Activated CD8-positive, alpha-beta memory T cell treated with anti-CD3 and anti-CD28 coated beads, Interleukin-2, amount 50 U/mL, for 4 hours (primary cell): ENCODE results near the gene CLDND1.

Source experiments
- DNase-seq: peaks from one replicate; pipeline ENCODE4 v3.0.0-alpha.2; 2020

Gene CLDND1

DNA sequence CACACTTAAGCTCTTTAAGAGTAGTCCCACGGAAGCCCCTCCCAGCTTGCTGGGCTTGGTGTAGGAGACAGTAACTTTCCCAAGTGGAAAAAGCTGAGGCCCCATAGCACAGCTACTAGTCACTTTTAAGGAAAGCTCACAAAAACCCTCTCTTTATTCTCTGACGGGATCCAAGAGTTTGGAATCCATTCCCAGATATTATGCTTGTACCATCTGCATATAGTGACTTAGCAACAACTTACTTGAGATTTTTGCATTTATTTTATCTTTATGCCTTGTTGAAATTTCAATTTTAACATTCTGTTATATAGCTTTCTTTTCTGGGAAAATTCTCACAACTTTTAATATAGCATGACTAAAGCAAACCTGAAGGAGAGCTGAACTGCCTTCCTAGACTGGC, 28.5 kb upstream of the CLDND1 start:
- no peak for DNase-seq

DNA sequence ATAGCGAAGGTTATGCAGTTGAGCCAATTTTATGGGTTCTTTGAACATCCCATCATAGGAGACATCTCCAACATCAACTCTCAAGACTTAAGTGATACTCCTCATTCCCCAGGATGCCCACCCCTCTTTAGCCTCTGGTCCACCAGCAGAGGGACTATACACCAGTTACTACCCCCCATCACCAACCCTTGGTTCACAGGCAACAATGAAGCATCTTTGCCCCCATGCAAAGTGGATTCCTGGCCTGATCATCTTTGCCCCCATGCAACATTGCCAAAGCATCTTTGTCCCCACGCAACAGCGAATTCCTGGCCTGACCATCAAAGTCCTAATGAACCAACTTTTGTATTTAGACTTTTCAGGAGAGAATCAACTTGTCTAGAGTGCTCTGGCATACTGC, 28.1 kb upstream of the CLDND1 start:
- no peak for DNase-seq

DNA sequence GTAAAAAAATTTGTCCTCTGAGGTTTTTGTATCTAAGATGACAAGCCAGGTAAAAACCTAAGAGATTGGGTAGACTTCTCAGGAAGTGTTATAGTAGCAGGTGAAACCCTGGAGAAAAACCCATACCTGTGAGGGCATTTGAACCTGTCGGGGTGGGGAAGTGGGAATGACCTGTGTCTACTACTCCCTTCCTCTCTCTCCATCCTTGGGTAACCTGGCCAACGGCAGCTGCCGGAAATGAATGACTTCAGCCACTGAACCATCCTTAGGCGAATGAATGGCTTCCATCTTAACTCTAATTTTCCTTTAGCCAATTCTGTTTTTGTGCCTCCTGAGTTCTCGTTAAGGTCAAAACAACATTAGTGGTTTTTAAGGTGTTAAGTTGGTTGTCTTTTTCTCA, 25.8 kb upstream of the CLDND1 start:
- DNase-seq = no peak

DNA sequence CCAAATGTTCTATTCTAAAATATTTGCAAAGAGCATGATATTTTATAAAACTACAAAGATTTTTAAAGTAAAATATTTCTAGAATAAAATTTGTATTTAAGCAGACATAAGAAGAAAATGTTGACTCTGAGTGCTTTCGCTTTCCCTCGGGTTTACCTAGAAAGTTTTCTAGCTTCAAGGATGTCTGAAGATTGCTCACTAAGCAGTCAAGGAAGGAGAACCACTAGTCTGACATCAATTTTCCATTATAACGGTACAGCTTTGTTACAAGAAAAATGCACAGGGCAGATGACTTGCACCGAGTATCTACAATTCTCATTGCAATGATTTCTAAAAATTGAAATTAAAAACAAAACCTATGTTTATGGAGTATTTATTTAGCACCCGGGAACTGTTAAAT, 23.2 kb upstream of the CLDND1 start:
- no peak for DNase-seq

DNA sequence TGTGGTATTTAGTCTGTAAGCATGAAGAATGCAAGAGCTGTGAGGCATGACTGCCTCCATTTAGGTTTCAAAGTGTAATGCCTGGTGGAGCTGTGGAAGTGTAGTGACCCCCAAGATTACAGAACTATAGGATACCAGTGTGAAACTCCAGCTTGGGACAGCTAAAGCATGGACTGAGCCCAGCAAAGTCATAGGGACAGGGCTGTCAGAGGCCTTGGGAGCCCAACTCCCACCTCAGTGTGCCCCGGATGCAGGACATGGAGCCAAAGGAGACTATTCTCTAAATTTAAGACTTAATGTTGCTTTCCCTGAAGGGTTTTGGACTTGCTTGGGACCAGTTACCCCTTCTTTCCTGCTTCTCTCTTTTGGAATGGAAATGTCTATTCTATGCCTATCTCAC, 19.9 kb upstream of the CLDND1 start:
- DNase-seq = no peak

DNA sequence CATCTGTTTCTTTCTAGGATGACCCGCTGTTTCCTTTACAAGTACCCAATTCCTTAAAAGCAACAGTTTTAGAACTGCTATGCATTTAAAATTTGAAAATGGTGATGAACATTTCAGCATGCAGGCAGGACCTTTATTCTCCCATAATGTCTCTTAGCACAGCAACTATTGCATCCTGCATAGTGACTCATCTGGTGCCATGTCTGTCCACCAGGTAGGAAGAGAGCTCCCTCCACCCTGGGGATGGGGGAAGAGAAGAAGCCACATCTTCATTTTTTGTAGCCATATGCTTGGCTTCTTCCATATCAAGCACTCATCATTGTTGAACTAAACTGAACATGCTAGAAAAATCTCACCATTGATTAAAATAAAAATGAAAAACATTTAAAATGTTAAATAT, 19.0 kb upstream of the CLDND1 start:
- DNase-seq = no peak

DNA sequence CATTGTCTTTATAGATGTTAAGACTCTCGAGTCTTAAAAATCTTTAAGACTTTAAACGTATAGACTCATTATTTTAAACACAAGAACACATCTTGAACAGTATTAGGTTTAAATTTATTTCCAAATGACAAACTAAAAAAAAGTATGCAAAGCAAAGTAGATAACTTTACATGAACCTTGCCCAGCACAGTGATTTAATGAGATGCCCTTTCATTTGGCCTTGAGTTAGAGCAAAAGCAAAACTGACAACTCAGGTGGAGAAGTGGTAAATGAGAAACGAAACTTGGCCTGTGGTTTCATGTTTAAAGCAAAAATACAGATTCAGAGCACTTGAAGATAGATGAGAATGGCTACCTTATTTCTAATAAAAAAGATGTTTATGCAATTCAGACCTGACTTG, 17.6 kb upstream of the CLDND1 start:
- no peak for DNase-seq

DNA sequence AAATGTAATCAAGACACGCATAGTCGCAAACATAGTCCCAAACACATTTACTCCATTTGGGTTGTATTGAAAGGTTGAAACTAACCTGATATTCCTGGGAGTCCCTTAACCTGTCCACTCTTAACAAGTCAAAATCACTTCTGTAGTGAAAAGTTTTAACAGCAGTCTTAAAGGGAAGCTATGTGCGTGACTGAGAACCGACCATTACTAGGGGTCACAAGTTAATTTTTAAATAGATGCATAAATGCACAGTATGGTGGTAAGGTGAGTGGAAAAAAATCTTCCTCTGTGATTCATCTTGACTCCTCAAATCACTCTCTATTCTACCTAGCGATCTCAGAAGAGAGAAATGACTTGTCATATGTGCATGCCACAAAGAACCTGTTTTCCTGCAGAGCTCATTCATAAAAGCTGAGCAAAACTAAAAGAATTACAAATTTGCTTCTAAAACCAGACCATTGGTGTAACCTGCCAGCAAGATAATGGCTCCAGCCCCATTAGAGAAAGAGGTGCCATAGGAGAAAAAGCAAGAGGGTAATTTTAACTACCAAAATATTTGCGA, 13.8 kb upstream of the CLDND1 start:
- no peak for DNase-seq

DNA sequence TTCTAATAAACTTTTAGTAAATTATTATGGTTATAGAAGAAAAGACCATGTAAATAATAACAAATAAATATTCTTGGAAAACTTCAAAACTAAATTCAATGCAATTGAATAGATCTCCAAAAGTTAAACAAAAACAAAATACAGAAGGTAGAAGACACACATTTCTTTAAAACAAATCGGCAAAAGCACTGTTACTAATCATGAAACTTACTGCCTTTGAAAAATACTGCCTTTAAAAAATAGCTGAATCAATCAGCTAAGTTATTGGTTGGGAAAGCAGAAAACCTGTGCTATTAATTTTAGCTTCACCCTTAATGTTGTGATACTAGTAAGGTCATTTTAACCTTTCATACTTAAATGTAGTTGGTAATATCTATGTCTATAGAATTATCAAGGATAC, 12.0 kb upstream of the CLDND1 start:
- no peak for DNase-seq

DNA sequence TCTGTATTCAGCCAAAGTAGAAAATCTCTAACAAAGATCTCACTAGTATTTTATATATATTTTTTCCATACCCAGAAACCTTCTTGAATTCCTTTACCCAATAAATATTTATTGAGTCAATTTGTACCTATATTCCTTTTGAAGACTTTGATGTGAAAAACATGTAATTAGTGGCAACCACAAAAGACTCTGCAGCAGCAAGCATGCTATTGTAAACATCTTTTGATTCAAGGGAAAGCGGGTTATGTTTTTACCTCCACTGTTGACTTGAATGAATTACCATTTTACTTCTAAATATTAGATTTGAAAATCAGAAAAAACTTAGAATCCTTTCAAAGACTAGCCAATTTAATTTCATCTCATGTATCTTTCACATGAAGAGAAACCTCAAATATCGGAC, 11.5 kb upstream of the CLDND1 start:
- no peak for DNase-seq

DNA sequence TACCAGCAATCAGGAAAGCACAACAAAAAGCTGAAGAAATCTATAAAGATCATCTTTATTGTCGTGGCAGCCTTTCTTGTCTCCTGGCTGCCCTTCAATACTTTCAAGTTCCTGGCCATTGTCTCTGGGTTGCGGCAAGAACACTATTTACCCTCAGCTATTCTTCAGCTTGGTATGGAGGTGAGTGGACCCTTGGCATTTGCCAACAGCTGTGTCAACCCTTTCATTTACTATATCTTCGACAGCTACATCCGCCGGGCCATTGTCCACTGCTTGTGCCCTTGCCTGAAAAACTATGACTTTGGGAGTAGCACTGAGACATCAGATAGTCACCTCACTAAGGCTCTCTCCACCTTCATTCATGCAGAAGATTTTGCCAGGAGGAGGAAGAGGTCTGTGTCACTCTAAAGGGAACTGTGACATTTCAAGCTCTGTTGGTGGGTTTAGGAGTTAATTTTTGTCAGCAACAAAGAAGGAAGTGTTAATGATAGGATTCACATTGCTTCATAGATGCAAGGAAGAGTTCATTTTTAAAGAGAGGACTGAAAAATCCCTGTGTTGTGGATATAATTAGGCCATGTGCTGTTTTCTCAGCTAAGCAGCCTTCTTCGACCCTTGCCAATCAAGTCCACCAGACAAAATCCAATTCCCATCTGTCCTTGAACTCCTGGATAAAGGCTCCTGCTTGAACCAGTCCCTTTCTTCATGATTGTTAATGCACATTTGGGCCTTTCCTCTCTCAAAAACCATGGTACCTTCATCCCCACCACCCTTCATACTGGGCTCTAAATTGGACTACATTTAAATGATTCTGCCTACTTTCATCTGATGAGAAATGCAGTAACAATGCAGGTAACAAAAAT, 10.2 kb upstream of the CLDND1 start:
- no peak for DNase-seq

DNA sequence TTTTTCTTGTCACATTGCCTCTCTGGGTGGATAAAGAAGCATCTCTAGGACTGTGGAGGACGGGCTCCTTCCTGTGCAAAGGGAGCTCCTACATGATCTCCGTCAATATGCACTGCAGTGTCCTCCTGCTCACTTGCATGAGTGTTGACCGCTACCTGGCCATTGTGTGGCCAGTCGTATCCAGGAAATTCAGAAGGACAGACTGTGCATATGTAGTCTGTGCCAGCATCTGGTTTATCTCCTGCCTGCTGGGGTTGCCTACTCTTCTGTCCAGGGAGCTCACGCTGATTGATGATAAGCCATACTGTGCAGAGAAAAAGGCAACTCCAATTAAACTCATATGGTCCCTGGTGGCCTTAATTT, 9.6 kb upstream of the CLDND1 start:
- DNase-seq = no peak

DNA sequence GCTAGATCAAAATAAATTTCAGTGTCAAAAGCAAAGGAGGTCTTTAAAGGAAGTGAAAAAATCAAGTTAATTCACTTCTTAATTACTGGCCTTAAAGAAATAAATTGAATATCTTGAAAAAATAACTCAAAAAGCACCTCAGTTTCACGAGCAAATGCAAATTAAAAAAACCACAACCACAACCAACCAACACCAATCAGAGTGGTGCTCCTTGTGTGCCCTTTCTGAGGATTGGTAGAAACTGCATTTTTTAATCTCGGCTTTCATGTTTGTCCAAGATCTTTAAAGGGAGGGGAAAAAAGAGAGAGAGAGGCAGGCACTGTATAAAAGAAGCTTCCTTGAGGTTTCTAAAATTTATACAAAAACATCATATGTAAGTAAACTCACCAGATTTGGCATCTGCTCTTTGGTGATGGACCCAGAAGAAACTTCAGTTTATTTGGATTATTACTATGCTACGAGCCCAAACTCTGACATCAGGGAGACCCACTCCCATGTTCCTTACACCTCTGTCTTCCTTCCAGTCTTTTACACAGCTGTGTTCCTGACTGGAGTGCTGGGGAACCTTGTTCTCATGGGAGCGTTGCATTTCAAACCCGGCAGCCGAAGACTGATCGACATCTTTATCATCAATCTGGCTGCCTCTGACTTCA, 9.0 kb upstream of the CLDND1 start, which contains the start of gene GPR15:
Gene GPR15, plus strand, starts transcription at position 357 of the 653 bp plus-strand sequence. Its CDS starts 56 bp downstream, at position 413.
- DNase-seq = no peak

DNA sequence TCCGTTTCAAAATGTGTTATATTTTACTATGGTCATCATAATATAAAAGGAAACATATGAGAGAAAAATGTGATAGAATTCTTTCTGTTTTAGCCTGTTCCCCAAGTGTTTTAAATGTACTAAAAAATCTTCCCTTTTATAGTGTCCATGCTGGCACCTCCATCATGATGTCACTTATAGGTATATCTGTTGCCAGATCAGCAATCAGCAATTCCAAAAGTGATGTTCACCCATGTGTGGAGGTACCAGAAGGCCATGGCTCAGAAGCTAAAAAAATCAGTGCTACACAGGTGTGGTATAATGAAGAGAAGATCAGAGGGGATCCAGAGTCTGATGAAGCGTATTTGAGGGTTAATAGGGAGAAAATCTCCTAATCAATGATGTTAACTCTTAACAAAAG, 8.0 kb upstream of the CLDND1 start:
- no peak for DNase-seq

DNA sequence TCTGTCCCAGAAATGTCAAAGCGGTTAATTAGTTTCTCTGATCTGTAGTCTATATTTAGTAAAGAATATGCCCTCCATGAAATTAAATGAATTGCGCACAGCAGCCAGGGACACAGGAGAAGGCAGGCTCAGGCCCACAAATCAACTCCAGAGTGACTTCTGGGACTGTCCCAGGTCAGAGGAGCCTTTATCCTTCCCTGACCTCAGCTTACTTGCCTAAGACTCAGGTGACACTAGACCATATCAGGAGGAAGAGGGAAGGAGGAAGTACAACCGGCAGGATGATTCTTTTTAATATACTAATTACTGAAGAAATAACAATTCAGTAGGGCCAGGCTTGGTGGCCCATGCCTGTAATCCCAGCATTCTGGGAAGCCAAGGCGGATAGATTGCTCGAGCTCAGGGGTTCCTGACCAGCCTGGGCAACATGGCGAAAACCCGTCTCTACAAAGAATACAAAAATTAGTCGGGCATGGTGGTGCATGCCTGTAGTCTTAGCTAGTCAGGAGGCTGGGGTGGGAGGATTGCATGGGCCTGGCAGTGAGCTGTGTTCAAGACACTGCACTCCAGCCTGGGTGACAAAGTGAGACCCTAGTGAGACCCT, 7.3 kb upstream of the CLDND1 start:
- DNase-seq = no peak

DNA sequence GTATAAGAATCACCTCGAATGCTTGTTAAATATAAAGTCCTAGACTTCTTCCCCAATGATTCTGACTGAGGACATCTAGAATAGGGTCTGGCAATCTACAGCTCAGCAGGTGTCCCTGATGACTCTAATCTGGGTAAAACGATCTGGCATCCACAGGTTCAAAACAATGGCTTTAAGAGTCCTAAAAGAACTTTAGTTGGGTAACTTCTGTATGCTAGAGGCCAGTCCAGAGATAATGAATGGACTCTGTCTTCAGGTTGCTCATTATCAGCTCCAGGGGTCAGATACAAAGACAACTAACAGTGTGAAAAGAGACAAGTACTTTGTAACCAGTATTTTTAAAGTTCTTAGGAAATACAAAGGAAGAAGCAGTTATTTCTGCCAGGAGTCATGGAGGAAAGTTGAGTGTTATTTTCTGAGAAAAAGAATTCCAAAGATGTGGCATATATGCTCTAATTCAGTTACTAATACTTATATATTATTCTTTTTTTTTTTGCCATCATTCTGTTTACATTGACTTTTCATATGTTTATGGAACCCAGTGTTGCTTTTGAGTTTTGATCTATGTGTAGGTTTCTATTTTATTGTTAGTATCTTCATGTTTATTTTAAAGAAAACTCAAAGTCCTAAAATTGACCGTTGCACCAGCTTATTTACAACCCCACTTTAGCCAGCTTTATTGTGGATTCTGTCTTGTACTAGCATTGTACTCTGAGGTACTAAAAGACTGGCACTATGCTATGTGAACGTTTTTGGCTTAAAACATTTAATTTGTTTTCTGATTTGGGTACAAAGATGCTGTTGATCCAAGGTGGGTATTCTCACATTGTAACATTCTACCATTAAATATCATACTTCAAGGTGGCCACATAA, 6.0 kb upstream of the CLDND1 start:
- DNase-seq = no peak

DNA sequence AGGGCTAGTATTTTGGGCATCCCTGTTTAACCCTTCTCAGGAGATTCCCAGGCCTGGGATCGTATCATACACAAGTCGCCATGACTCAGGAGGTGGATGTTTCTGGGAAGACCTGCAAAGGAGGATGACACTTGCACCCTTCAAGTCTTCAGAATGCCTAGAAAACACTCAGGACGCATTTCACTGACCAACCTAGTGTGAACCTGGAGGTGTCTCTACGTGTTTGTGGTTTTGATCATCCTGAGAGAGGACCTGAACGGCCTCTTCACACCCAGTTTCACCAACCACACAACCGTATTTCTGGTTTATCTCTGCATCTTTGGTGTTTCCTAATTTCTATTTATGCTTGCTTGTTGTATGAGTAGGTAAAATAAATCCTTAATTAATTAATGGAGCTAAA, 2.8 kb upstream of the CLDND1 start:
- no peak for DNase-seq

DNA sequence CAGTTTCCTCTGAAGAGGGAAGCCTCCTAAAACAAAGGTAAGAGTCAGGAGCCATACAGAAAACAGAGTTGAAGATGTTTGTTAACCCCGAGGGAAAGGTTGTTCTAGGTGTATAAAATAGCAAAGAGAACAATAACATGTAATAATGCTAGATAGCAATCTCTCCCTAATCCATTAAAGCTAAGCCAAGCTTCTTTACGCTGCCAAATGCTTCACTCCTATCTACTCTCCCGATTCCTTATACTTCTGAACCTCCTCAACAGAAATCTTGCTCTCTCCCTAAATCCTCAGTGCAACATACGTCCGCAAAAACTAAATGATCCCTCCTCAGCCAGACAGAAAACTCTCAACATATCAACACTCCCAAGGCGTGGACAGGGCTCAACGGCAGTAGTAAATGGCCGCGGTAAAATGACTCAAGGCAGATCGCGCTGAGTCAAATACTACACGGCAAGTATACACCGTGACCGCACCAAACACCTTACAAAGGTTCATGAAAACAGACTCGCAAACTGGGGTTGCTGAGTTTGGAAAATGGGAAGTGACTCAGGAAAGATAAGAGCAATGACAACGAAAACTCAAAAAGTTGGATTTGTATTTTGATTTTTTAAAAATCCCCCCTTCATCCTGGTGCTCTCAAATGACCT, 682 bp downstream of the CLDND1 start:
- peak; percentile 52 for DNase-seq

DNA sequence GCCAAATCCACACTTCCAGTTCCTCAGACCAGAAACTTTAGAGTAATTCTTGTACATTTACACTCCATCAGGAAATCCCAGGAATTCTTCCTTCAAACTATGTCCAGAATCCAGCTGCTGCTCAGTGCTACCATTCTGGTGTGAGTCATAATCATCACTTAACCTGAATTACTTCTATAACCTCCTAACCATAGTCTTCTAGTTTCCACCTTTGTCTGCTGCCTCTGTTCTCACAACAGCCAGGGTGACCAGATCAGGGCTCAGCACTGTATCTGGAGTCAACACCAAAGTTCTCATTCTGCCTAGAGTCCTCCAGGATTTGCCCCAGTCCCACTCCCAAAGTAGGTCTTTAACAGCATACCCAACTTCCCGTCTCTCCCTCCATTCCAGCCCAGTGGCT, 3.4 kb downstream of the CLDND1 start:
- DNase-seq = no peak

DNA sequence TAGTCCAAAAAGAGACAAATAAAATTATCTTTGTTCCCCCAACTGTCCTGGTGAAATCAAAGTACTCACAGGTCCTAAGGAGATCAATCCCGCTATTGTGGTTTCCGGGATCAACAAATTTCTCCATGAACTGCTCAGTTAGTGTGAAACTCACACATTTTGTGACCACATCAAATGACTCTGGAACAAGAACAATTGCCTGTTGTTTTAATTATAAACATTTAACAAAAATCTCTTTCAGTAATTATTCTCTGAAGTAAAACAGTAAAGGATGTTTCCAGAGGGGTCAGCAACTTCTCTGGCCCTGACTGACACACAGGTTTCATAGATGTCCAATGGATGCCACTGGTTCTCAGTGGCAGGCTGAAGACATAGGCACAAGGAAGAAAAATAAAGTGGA, 3.9 kb downstream of the CLDND1 start:
- DNase-seq = no peak

DNA sequence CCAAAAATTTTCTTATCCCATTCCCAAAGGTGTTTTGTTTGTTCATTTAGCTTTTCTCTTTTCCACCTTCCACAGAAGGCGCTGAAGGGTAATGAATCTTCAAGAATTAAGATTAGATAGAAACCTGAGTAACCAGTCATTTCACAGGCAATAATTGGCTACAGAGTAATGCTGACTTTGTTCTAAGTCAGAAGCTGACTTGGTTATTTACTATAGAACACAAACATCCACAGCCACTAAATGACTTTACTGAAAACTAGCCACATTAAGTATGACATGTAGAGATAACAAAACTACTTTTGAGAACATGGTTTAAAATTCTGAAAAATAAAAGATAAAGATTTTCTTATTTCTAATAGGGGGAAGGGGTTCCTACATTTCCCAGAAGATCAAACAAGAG, 7.8 kb downstream of the CLDND1 start:
- no peak for DNase-seq

DNA sequence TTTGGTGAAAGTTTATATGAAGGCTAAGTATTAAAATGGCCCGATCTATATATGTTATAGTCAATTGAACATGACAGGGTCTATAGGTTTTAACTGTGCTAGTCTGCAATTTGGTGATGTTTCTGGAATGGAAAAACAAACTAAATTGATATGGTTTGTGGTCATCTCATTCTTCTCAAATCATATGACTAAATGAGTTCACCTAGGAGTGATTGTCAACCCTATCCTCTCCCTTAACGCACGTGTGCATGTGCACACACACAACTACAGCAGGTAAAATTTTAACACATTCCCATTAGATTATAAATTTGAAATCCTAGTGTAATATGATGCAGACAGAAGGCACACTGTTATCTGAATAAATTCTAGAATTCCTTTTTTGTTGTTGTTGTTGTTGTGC, 9.0 kb downstream of the CLDND1 start:
- DNase-seq = no peak
